ENCODE results near the gene NLRC4. TPM values are rescaled to one million over a fixed set of nuclear protein-coding genes. Genes with fewer than 3 reads are reported as not detected.

Gene NLRC4
- total and polyA plus RNA-seq, 2 of the 4 experiments (the other 2 are of a cell fraction), result not detected

DNA sequence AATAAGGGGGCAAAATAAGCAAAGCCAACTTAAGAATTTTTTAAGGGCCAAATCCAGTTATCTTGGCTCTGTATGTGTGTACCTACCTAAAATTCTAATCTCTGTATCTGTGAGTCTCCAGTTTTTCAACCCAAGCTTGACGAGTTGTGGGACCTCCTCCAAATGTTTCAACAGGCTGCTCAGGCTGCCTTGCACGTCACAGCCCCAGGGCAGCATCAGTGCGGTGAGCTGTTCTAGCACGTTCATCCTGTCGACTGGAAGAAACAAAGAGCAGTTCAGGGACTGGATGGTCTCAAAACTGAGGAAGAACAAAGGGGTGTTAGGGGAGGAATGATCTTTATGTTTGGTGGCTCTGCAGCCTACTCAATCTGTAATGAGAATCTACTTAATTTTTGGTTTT, 29.4 kb downstream of the NLRC4 start:
- intact Hi-C loops (cut with micrococcal nuclease) (no loop called here), dilution Hi-C loops (cut with HindIII; ENCODE audit: low sequenced_read_pairs, unreplicated experiment) (no loop called here), in situ Hi-C loops (cut with MboI; ENCODE audit: low sequenced_read_pairs) (no loop called here)
- Histone ChIP-seq H3K4ac (ENCODE audit: low read depth, low read length) (no peak overlapping the region), H4K91ac (ENCODE audit: insufficient read depth, low read depth, low read length) (no peak overlapping the region), H2BK120ac (ENCODE audit: low read depth, low read length) (no peak overlapping the region), H3K27ac (ENCODE audit: insufficient read depth, low read length) (no peak overlapping the region), H3K27me3 (ENCODE audit: control insufficient read depth, insufficient read depth, low read length) (no peaks in the 10 kb centered on the region), H3K4me2 (ENCODE audit: low read depth, low read length) (no peak overlapping the region), H4K8ac (ENCODE audit: low read depth in 2 of 2, low read length in 2 of 2) (no peak overlapping the region), H3K23ac (ENCODE audit: low read depth, low read length) (no peak overlapping the region), H2AK9ac (replicated peaks; ENCODE audit: low read depth, low read length, poor library complexity) (no peak overlapping the region), H3K9me1 (ENCODE audit: insufficient read depth, low read length) (no peaks in the 10 kb centered on the region), H2BK15ac (ENCODE audit: low read depth, low read length) (no peak overlapping the region), H2AK5ac (ENCODE audit: low read depth, low read length) (no peak overlapping the region), H2AFZ (replicated peaks; ENCODE audit: low read length, poor library complexity) (peak overlapping the region; percentile 52), H3K4me3 (ENCODE audit: insufficient read depth, low read depth, low read length) (no peak overlapping the region), H3K79me1 (ENCODE audit: low read depth in 1 of 2, low read length in 2 of 2) (no peaks in the 10 kb centered on the region), H4K5ac (ENCODE audit: low read depth, low read length) (no peak overlapping the region), H3K14ac (replicated peaks; ENCODE audit: low read depth, low read length) (no peak overlapping the region), H3K9me3 (ENCODE audit: control insufficient read depth, insufficient read depth, low read length) (no peaks in the 10 kb centered on the region), H2BK5ac (ENCODE audit: low read depth, low read length, poor library complexity, severe bottlenecking) (no peak overlapping the region), H3K9ac (ENCODE audit: low read depth, low read length) (no peak overlapping the region), H3K4me1 (ENCODE audit: control insufficient read depth, insufficient read depth, low read length) (no peaks in the 10 kb centered on the region), H3K56ac (ENCODE audit: extremely low read depth, insufficient read depth, low read length) (no peak overlapping the region), H3K18ac (ENCODE audit: low read depth, low read length) (no peak overlapping the region), H4K20me1 (ENCODE audit: insufficient read depth, low read length) (no peaks in the 10 kb centered on the region), H3K36me3 (ENCODE audit: control insufficient read depth, insufficient read depth, low read length) (no peaks in the 10 kb centered on the region), H2BK20ac (ENCODE audit: low read depth, low read length) (no peak overlapping the region)
- WGBS, 2 experiments (ENCODE audit: extremely low coverage in 2 of 2, insufficient read length in 1 of 2), result no CpG with 5 or more reads among the region's 5 CpGs
- TF ChIP-seq SMC3 (IDR thresholded peaks at IDR 0.05; ENCODE audit: low read depth, low read length), result no peak
- TF ChIP-seq MAZ (IDR thresholded peaks at IDR 0.05; ENCODE audit: borderline replicate concordance, low read depth, low read length), result no peak
- no peak for TF ChIP-seq FOS (IDR thresholded peaks at IDR 0.05; ENCODE audit: low read depth, low read length)
- TF ChIP-seq MXI1 (IDR thresholded peaks at IDR 0.05; ENCODE audit: borderline replicate concordance, low read depth, low read length), result no peak
- TF ChIP-seq CEBPB (IDR thresholded peaks at IDR 0.05; ENCODE audit: low read depth, low read length), result no peak
- TF ChIP-seq RAD21 (IDR thresholded peaks at IDR 0.05; ENCODE audit: low read length), result no peak
- TF ChIP-seq, protein P1, sequence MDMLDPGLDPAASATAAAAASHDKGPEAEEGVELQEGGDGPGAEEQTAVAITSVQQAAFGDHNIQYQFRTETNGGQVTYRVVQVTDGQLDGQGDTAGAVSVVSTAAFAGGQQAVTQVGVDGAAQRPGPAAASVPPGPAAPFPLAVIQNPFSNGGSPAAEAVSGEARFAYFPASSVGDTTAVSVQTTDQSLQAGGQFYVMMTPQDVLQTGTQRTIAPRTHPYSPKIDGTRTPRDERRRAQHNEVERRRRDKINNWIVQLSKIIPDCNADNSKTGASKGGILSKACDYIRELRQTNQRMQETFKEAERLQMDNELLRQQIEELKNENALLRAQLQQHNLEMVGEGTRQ (IDR thresholded peaks at IDR 0.05; ENCODE audit: low read depth, low read length), result no peak
- POLR2A ChIA-PET (ENCODE audit: unreplicated experiment), result no interaction called here
- DNase-seq (peak; percentile 19), ATAC-seq (ENCODE audit: low read depth) (no peak)
- CTCF ChIA-PET, result no interaction called here
- no TSS peak for BruUV-seq (replicated peaks)
